Activated CD4-positive, alpha-beta T cell treated with anti-CD3 and anti-CD28 coated beads, Interleukin-2, amount 50 U/mL, for 4 hours (primary cell): Measurements from ENCODE around the gene OR6C2.
"Not testable (repeated sequence)": the region's sequence is repeated elsewhere in the genome, so short reads cannot be mapped to it uniquely, and the experiment has no call there.

Source experiments
- DNase-seq, 2 experiments: peaks; one replicate each; pipeline ENCODE4 v3.0.0-alpha.2; 2020

OR6C2 gene

GRCh38 chr12:55479136-55479535 is 35.3 kb downstream of the OR6C2 start:
- DNase-seq = not testable (repeated sequence)

DNA sequence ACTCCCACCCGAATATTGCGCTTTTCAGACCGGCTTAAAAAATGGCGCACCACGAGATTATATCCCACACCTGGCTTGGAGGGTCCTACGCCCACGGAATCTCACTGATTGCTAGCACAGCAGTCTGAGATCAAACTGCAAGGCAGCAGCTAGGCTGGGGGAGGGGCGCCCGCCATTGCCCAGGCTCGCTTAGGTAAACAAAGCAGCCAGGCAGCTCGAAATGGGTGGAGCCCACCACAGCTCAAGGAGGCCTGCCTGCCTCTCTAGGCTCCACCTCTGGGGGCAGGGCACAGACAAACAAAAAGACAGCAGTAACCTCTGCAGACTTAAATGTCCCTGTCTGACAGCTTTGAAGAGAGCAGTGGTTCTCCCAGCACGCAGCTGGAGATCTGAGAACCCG is 40.4 kb downstream of the OR6C2 start:
- not testable (repeated sequence) for DNase-seq

- no peak for DNase-seq
Measured at GRCh38 chr12:55492078-55492477, 48.2 kb downstream of the OR6C2 start, which contains the start of gene OR6C68. OR6C68 (plus strand) TSS chr12:55492378; CDS start chr12:55492378, 0 bp downstream.

- no peak for DNase-seq
Measured at GRCh38 chr12:55495490-55495889, 51.6 kb downstream of the OR6C2 start.

DNA sequence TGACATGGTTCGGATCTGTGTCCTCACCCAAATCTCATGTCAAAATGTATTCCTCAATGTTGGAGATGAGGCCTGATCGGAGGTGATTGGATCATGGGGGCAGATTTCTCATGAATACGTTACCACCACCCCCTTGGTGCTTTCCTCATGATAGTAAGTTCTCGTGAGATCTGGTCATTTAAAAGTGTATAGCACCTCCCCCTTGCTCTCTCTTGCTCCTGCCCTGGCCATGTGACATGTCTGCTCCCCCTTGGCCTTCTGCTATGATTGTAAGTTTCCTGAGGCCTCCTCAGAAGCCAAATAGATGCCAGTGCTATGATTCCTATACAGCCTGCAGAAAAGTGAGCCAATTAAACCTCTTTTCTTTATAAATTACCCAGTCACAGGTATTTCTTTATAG is 55.4 kb downstream of the OR6C2 start:
- DNase-seq = no peak

GRCh38 chr12:55499810-55500252 is 56.0 kb downstream of the OR6C2 start:
- no peak for DNase-seq

GRCh38 chr12:55501601-55502000 is 57.7 kb downstream of the OR6C2 start:
- DNase-seq = no peak
